Spleen (tissue), 7 donors: ENCODE data around the gene RBMS3.

Source experiments
- CTCF ChIP-seq, 11 experiments: fragments of 200-600 bp in 7 of 11; fragments of 450-650 bp in 4 of 11; sonication (generic) in 4 of 11; IDR thresholded peaks in 8 of 11; conservative IDR thresholded peaks in 3 of 11; 1 replicate in 7 of 11; 2 replicates in 4 of 11; pipeline versions ENCODE4 v1.4.0 to v1.8.0; 2016 to 2021; ENCODE audit warnings: antibody characterized with exemption in 11 of 11, inconsistent platforms in 4 of 11, mild to moderate bottlenecking in 1 of 11
- POLR2A ChIP-seq, 3 donors: fragments of 450-650 bp; IDR thresholded peaks; one replicate each; pipeline ENCODE4 v1.5.1; 2017; ENCODE audit warnings: antibody characterized with exemption in 3 of 3, mild to moderate bottlenecking in 1 of 3
- POLR2AphosphoS5 ChIP-seq, 3 donors: sonication (generic); formaldehyde crosslinking; IDR thresholded peaks; one replicate each; pipeline ENCODE4 v1.5.1; 2017; ENCODE audit warnings: antibody characterized with exemption in 3 of 3
- donor health status: DM: no; HTN: no; CAD: no; lungs with moderate emphysema.
- donor health status: DM: no; HTN: no; CAD: no.
- donor health status: DM: no; HTN: no; CAD: no.

- TF ChIP-seq CTCF (IDR thresholded peaks at IDR 0.05 in 8 of 11, conservative IDR thresholded peaks at IDR 0.05 in 3 of 11): no peak
- no peak for TF ChIP-seq POLR2A (IDR thresholded peaks at IDR 0.05)
- no peak for TF ChIP-seq POLR2AphosphoS5 (IDR thresholded peaks at IDR 0.05)
Measured at GRCh38 chr3:29463304-29463703, 182.4 kb downstream of the RBMS3 start.
